Measurements from ENCODE around the gene NSD1.
"Not testable (repeated sequence)": the region's sequence is repeated elsewhere in the genome, so short reads cannot be mapped to it uniquely, and the experiment has no call there.

The NSD1 gene

DNA sequence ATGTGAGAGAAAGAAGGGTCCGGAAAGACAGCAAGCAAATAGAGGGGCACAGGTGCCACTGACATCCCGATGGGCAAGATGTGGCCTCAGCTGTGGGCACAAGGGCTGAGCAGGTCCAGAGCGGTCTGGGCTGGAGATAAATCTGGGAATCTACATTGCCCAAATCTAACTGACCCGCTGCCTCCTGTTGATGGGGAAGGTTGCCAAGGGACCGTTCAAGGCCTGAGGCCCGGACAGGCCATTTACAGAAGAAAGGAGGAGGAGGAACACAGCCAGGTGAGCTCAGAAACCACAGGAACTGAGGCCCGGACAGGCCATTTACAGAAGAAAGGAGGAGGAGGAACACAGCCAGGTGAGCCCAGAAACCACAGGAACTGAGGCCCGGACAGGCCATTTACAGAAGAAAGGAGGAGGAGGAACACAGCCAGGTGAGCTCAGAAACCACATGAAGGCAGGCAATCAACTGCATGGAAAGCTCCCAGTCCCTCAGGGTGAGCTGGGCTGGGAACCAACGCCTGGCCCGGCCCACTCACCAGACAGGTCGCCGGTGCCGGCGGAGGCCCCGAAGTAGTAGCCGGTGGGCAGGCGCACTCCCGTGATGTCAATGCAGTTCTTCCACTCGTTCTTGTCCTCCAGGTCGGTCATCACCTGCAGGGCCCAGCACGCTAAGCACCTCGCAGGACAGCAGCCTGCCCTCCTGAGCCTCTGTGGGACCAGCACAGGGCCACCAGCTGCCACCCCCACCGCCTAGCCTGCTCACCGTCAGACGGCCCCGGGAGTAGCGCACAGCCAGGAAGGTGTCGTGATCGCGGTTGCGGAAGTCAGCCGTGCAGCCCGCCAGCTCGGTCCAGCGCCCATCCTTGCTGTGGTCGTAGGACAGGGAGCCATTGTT is 203.3 kb downstream of the NSD1 start:
- Histone ChIP-seq H3K9me3 (no peaks in the 10 kb centered on the region), H3K4me3 (ENCODE audit: low read depth, low read length) (no peak overlapping the region), H3K27me3 (no peaks in the 10 kb centered on the region), H3K4me1 (peaks cover 18% of the 10 kb centered on the region), H3K36me3 (peaks cover 67% of the 10 kb centered on the region)
- TF ChIP-seq, protein P1, sequence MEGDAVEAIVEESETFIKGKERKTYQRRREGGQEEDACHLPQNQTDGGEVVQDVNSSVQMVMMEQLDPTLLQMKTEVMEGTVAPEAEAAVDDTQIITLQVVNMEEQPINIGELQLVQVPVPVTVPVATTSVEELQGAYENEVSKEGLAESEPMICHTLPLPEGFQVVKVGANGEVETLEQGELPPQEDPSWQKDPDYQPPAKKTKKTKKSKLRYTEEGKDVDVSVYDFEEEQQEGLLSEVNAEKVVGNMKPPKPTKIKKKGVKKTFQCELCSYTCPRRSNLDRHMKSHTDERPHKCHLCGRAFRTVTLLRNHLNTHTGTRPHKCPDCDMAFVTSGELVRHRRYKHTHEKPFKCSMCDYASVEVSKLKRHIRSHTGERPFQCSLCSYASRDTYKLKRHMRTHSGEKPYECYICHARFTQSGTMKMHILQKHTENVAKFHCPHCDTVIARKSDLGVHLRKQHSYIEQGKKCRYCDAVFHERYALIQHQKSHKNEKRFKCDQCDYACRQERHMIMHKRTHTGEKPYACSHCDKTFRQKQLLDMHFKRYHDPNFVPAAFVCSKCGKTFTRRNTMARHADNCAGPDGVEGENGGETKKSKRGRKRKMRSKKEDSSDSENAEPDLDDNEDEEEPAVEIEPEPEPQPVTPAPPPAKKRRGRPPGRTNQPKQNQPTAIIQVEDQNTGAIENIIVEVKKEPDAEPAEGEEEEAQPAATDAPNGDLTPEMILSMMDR (IDR thresholded peaks at IDR 0.05; ENCODE audit: low read depth, low read length): no peak
- no peak for DNase-seq

GRCh38 chr5:177338251-177339106 is 204.9 kb downstream of the NSD1 start:
- H3K4me3 ChIP-seq (ENCODE audit: low read depth, low read length): no peak overlapping the region
- H3K36me3 ChIP-seq: peaks cover 63% of the 10 kb centered on the region

GRCh38 chr5:177339107-177339638 is 205.6 kb downstream of the NSD1 start:
- Histone ChIP-seq H3K36me3 (peaks cover 60% of the 10 kb centered on the region), H3K27me3 (no peaks in the 10 kb centered on the region), H3K4me3 (ENCODE audit: low read depth, low read length) (no peak overlapping the region), H3K9me3 (no peaks in the 10 kb centered on the region), H3K4me1 (peaks cover 11% of the 10 kb centered on the region)
- DNase-seq: no peak
- TF ChIP-seq, protein P1 (IDR thresholded peaks at IDR 0.05; ENCODE audit: low read depth, low read length): no peak

More at GRCh38 chr5:177338251-177339106, 204.9 kb downstream of the NSD1 start:
- Histone ChIP-seq H3K4me1 (peaks cover 18% of the 10 kb centered on the region), H3K27me3 (no peaks in the 10 kb centered on the region), H3K9me3 (no peaks in the 10 kb centered on the region)
- DNase-seq: no peak
- TF ChIP-seq, protein P1 (IDR thresholded peaks at IDR 0.05; ENCODE audit: low read depth, low read length): no peak

DNA sequence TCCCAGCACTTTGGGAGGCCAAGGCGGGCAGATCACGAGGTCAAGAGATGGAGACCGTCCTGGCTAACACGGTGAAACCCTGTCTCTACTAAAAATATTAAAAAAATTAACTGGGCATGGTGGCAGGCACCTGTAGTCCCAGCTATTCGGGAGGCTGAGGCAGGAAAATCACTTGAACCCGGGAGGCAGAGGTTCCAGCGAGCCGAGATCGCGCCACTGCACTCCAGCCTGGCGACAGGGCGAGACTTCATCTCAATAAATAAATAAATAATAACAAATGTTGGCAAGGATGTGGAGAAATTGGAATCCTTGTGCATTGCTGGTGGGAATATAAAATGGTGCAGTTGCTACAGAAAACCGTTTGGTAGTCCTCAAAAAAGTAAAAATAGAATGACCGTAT is 209.4 kb downstream of the NSD1 start:
- not testable (repeated sequence) for H3K27me3 ChIP-seq; DNase-seq; H3K4me1 ChIP-seq; H3K9me3 ChIP-seq; H3K4me3 ChIP-seq (ENCODE audit: low read depth, low read length)
- peaks cover 44% of the 10 kb centered on the region for H3K36me3 ChIP-seq

- Histone ChIP-seq H3K4me3 (ENCODE audit: low read depth, low read length) (no peak overlapping the region), H3K27me3 (no peaks in the 10 kb centered on the region), H3K4me1 (no peaks in the 10 kb centered on the region; the same call in 1 of the 2 replicates), H3K9me3 (no peaks in the 10 kb centered on the region), H3K36me3 (peaks cover 37% of the 10 kb centered on the region)
- DNase-seq: no peak
- TF ChIP-seq, protein P1 (IDR thresholded peaks at IDR 0.05; ENCODE audit: low read depth, low read length): no peak
Measured at GRCh38 chr5:177343777-177344176, 210.2 kb downstream of the NSD1 start.

- peaks cover 40% of the 10 kb centered on the region for H3K36me3 ChIP-seq
- TF ChIP-seq, protein P1 (IDR thresholded peaks at IDR 0.05; ENCODE audit: low read depth, low read length): no peak
- no peaks in the 10 kb centered on the region for H3K9me3 ChIP-seq
- H3K27me3 ChIP-seq: no peaks in the 10 kb centered on the region
- no peaks in the 10 kb centered on the region; the same call in 1 of the 2 replicates for H3K4me1 ChIP-seq
- H3K4me3 ChIP-seq (ENCODE audit: low read depth, low read length): no peak overlapping the region
- no peak for DNase-seq
Measured at GRCh38 chr5:177344891-177345290, 211.3 kb downstream of the NSD1 start.

Measured in BE2C (cell line).